BLaER1 treated with 17β-estradiol and CSF1 and Interleukin-3, amounts not matched to agents 10 nM and 100 nM (cell line): Measurements from ENCODE around the gene TBX18.

Experiments
- H3K27ac ChIP-seq, 11 experiments: shearing (Covaris generic); formaldehyde crosslinking; 2 replicates each; pipeline ENCODE4 v1.8.1; 2022
- H3K27me3 ChIP-seq, 11 experiments: shearing (Covaris generic); formaldehyde crosslinking; 2 replicates each; pipeline ENCODE4 v1.8.1; 2022
- H3K36me3 ChIP-seq, 11 experiments: shearing (Covaris generic); formaldehyde crosslinking; 2 replicates each; pipeline ENCODE4 v1.8.1; 2022
- H3K4me1 ChIP-seq, 10 experiments: shearing (Covaris generic); formaldehyde crosslinking; 2 replicates each; pipeline ENCODE4 v1.8.1; 2022
- H3K4me2 ChIP-seq, 11 experiments: shearing (Covaris generic); formaldehyde crosslinking; 2 replicates each; pipeline ENCODE4 v1.8.1; 2022
- H3K4me3 ChIP-seq, 10 experiments: shearing (Covaris generic); formaldehyde crosslinking; 2 replicates each; pipeline ENCODE4 v1.8.1; 2022
- H3K9ac ChIP-seq, 11 experiments: shearing (Covaris generic); formaldehyde crosslinking; 2 replicates each; pipeline ENCODE4 v1.8.1; 2022
- H3K9me3 ChIP-seq, 11 experiments: shearing (Covaris generic); formaldehyde crosslinking; replicated peaks in 1 of 11; 2 replicates each; pipeline ENCODE4 v1.8.1; 2022
- H4K20me1 ChIP-seq, 11 experiments: shearing (Covaris generic); formaldehyde crosslinking; 2 replicates each; pipeline ENCODE4 v1.8.1; 2022
- Cebpa-rat ChIP-seq, 11 experiments: shearing (Covaris generic); IDR thresholded peaks; 2 replicates each; pipeline ENCODE4 v1.8.1; 2022

TBX18 gene

GRCh38 chr6:84774985-84775284 is 10.5 kb upstream of the TBX18 start:
- Histone ChIP-seq H3K4me3 (no peak overlapping the region), H3K4me1 (no peaks in the 10 kb centered on the region), H3K27me3 (peaks cover 58 to 70% (median 62%) of the 10 kb centered on the region in 11 experiments), H3K4me2 (no peak overlapping the region), H3K27ac (no peak overlapping the region), H3K9me3 (peaks cover 29 to 36% (median 34%) of the 10 kb centered on the region in 11 experiments; a peak in 21 of 22 replicates), H4K20me1 (no peaks in the 10 kb centered on the region), H3K9ac (no peak overlapping the region), H3K36me3 (no peaks in the 10 kb centered on the region)
- TF ChIP-seq Cebpa-rat (IDR thresholded peaks at IDR 0.05): no peak

GRCh38 chr6:84774157-84774984 is 10.0 kb upstream of the TBX18 start:
- peaks cover 63 to 76% (median 68%) of the 10 kb centered on the region in 11 experiments for H3K27me3 ChIP-seq
- H3K9me3 ChIP-seq: peaks cover 29 to 36% (median 34%) of the 10 kb centered on the region in 11 experiments; a peak in 21 of 22 replicates
- H3K27ac ChIP-seq: no peak overlapping the region
- TF ChIP-seq Cebpa-rat (IDR thresholded peaks at IDR 0.05): no peak
- no peaks in the 10 kb centered on the region for H3K36me3 ChIP-seq
- H3K4me3 ChIP-seq: no peak overlapping the region; a peak in 1 of 20 replicates
- H3K4me2 ChIP-seq: no peak overlapping the region
- H4K20me1 ChIP-seq: no peaks in the 10 kb centered on the region
- H3K9ac ChIP-seq: no peak overlapping the region
- H3K4me1 ChIP-seq: no peaks in the 10 kb centered on the region

- no peaks in the 10 kb centered on the region for H3K36me3 ChIP-seq
- no peaks in the 10 kb centered on the region for H3K4me1 ChIP-seq
- no peaks in the 10 kb centered on the region for H4K20me1 ChIP-seq
- peaks cover 29 to 37% (median 35%) of the 10 kb centered on the region in 11 experiments; a peak in 21 of 22 replicates for H3K9me3 ChIP-seq
- no peak overlapping the region for H3K27ac ChIP-seq
- peaks cover 70 to 82% (median 75%) of the 10 kb centered on the region in 11 experiments for H3K27me3 ChIP-seq
- no peak overlapping the region for H3K9ac ChIP-seq
- TF ChIP-seq Cebpa-rat (IDR thresholded peaks at IDR 0.05): no peak
- peak overlapping the region in 5 of 10 experiments; percentile 9 to 35 (median 24); a peak in 5 of 20 replicates for H3K4me3 ChIP-seq
- H3K4me2 ChIP-seq: peak overlapping the region in 4 of 11 experiments; percentile 22 to 53 (median 38); a peak in 6 of 22 replicates
Observed at GRCh38 chr6:84773431-84774156, 9.2 kb upstream of the TBX18 start.

- peak overlapping the region in 3 of 11 experiments; percentile 33 to 53 (median 43); a peak in 5 of 22 replicates for H3K4me2 ChIP-seq
- no peak for TF ChIP-seq Cebpa-rat (IDR thresholded peaks at IDR 0.05)
- peak overlapping the region in 4 of 10 experiments; percentile 9 to 29 (median 24); a peak in 5 of 20 replicates for H3K4me3 ChIP-seq
- H3K27me3 ChIP-seq: peaks cover 75 to 87% (median 80%) of the 10 kb centered on the region in 11 experiments
- no peaks in the 10 kb centered on the region for H3K36me3 ChIP-seq
- H3K27ac ChIP-seq: no peak overlapping the region
- H3K9me3 ChIP-seq: peaks cover 29 to 42% (median 35%) of the 10 kb centered on the region in 11 experiments; a peak in 21 of 22 replicates
- no peaks in the 10 kb centered on the region for H3K4me1 ChIP-seq
- no peaks in the 10 kb centered on the region for H4K20me1 ChIP-seq
- H3K9ac ChIP-seq: no peak overlapping the region
Observed at GRCh38 chr6:84773133-84773430, 8.7 kb upstream of the TBX18 start.

GRCh38 chr6:84772428-84773132 is 8.2 kb upstream of the TBX18 start:
- no peaks in the 10 kb centered on the region for H4K20me1 ChIP-seq
- H3K4me2 ChIP-seq: no peak overlapping the region
- H3K27ac ChIP-seq: no peak overlapping the region
- H3K4me1 ChIP-seq: no peaks in the 10 kb centered on the region
- no peak for TF ChIP-seq Cebpa-rat (IDR thresholded peaks at IDR 0.05)
- H3K36me3 ChIP-seq: no peaks in the 10 kb centered on the region
- no peak overlapping the region for H3K9ac ChIP-seq
- H3K27me3 ChIP-seq: peaks cover 81 to 90% (median 85%) of the 10 kb centered on the region in 11 experiments
- peaks cover 29 to 42% (median 35%) of the 10 kb centered on the region in 11 experiments; a peak in 21 of 22 replicates for H3K9me3 ChIP-seq
- H3K4me3 ChIP-seq: no peak overlapping the region

GRCh38 chr6:84771756-84772356 is 7.5 kb upstream of the TBX18 start:
- Histone ChIP-seq H3K27ac (no peak overlapping the region), H3K9ac (no peak overlapping the region), H3K4me2 (no peak overlapping the region), H3K9me3 (peaks cover 31 to 48% (median 41%) of the 10 kb centered on the region in 11 experiments; a peak in 21 of 22 replicates), H3K4me1 (no peaks in the 10 kb centered on the region), H3K27me3 (peaks cover 86 to 95% (median 93%) of the 10 kb centered on the region in 11 experiments), H3K36me3 (no peaks in the 10 kb centered on the region), H4K20me1 (no peaks in the 10 kb centered on the region), H3K4me3 (no peak overlapping the region)
- no peak for TF ChIP-seq Cebpa-rat (IDR thresholded peaks at IDR 0.05)

GRCh38 chr6:84771125-84771755 is 6.8 kb upstream of the TBX18 start:
- Histone ChIP-seq H3K27me3 (peaks cover 93 to 100% (median 99%) of the 10 kb centered on the region in 11 experiments), H4K20me1 (no peaks in the 10 kb centered on the region)
- TF ChIP-seq Cebpa-rat (IDR thresholded peaks at IDR 0.05): no peak

GRCh38 chr6:84770521-84770920 is 6.1 kb upstream of the TBX18 start:
- Histone ChIP-seq H3K4me3 (no peak overlapping the region), H3K9me3 (peaks cover 45 to 61% (median 55%) of the 10 kb centered on the region in 11 experiments; a peak in 21 of 22 replicates), H3K27me3 (peaks cover 97 to 100% (median 100%) of the 10 kb centered on the region in 11 experiments), H3K9ac (no peak overlapping the region), H3K4me1 (no peaks in the 10 kb centered on the region), H3K27ac (no peak overlapping the region), H3K36me3 (no peaks in the 10 kb centered on the region), H3K4me2 (no peak overlapping the region), H4K20me1 (no peaks in the 10 kb centered on the region)
- no peak for TF ChIP-seq Cebpa-rat (IDR thresholded peaks at IDR 0.05)

More at GRCh38 chr6:84771125-84771755, 6.8 kb upstream of the TBX18 start:
- Histone ChIP-seq H3K4me1 (no peaks in the 10 kb centered on the region), H3K9me3 (peaks cover 38 to 54% (median 47%) of the 10 kb centered on the region in 11 experiments; a peak in 21 of 22 replicates), H3K4me3 (no peak overlapping the region), H3K4me2 (no peak overlapping the region), H3K9ac (no peak overlapping the region), H3K36me3 (no peaks in the 10 kb centered on the region), H3K27ac (no peak overlapping the region)
